Activated effector memory CD4-positive, alpha-beta T cell treated with anti-CD3 and anti-CD28 coated beads, Interleukin-2, amount 50 U/mL, for 16 hours (primary cell): ENCODE data around the gene CCDC187.

ENCODE experiments used
- DNase-seq: peaks from one replicate; pipeline ENCODE4 v3.0.0-alpha.2; 2020

The CCDC187 gene

GRCh38 chr9:136251264-136252115, 52.4 kb downstream of the CCDC187 start:
- DNase-seq = no peak

DNA sequence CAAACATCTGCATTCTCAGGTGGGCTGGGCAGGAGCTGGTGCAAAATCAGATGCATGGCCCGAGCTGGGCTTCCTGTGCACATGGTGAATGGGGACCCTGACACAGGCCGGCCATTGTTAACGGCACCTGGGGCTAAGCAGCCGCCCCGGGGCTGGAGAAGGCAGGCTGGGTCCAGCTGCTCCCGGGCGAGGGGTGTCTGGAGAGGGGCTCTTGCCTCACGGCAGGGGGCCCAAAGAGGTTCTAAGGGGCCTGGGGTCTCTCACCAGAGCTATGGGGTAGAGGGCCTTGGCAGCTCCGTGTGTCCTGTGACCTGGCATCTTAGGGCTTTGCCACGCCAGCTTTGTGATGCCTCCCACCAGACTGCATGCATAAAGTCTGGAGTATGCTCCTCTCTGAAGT, 53.2 kb downstream of the CCDC187 start:
- no peak for DNase-seq

GRCh38 chr9:136249877-136250559, 53.9 kb downstream of the CCDC187 start:
- no peak for DNase-seq

DNA sequence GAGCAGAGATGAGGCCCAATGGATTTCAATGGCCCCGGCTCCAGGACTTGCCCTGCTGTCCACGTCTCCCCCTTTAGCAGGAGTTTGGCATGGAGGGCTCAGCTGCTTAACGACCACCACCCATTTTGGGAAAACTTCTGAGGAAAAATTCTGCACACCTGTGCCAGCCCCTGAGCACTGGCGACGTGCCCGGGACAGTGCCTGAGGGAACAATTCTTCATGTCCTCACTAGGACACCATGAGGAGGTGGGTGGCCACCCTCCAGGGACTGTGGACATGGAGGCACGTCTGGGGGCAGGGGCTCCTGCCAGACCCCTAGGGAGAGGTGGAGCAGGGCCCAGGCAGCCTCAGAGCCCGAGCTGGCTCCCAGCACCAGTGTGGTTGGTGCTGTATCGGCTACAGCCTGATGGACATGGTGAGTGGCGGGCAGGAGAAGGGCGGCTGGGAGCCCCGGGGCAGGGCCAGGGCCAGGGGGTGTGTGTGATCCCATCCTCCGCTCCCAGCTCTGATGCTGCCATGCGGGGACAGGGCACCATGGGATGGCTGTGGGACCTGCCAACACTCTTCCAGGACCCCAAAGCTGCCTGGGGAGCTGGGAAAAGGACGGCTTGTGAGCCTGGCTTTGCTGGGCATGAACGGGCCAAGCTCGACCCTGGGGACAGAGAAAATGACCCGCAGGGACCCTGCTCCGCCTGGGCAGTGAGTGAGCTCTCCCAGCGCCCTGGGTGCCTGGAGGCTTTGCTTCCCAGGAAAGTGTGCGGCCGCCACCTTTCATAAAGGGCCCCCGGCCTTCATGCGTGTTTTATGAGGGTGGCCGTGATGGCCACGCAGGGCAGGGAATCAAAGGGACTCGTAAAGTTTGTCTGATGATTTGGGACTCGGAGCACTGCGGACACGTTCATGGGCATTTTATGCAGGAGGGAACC, 54.7 kb downstream of the CCDC187 start:
- DNase-seq = no peak

DNA sequence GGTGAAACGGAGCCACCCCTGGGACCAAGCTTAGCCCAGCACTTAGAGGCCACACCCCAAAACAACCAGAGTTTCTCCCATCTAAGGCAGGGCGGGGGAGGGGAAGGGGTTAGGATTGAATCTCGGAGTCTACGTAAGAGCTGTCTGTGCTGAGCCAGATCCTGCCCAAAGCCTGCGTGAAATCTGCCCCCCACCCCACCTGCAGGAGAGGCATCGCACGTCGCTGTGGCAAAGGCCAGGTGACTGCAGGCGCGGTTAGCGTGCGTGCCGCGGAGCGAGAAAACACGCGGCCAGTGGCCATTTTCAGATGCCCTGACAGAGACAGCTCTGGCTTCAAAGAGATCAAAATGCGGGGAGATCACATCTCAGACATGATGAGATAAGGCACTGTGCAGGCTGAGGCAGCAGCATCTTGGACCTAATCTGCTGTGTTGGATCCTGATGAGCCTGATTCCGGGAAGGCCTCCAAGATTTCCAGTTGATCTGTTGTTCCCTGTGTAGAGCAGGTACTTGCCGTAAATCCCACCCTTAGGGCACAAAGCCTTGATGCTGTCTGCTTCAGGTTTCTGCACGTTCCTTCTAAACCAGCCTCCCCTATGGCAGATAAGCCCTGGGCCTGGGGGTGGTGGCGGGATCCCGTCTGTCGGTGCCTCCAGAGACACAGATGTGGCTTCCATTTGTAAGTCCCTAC, 55.8 kb downstream of the CCDC187 start:
- DNase-seq = no peak

- no peak for DNase-seq
Observed at GRCh38 chr9:136247551-136247916, 56.4 kb downstream of the CCDC187 start.

- DNase-seq = no peak
Observed at GRCh38 chr9:136246849-136247550, 56.9 kb downstream of the CCDC187 start.

DNA sequence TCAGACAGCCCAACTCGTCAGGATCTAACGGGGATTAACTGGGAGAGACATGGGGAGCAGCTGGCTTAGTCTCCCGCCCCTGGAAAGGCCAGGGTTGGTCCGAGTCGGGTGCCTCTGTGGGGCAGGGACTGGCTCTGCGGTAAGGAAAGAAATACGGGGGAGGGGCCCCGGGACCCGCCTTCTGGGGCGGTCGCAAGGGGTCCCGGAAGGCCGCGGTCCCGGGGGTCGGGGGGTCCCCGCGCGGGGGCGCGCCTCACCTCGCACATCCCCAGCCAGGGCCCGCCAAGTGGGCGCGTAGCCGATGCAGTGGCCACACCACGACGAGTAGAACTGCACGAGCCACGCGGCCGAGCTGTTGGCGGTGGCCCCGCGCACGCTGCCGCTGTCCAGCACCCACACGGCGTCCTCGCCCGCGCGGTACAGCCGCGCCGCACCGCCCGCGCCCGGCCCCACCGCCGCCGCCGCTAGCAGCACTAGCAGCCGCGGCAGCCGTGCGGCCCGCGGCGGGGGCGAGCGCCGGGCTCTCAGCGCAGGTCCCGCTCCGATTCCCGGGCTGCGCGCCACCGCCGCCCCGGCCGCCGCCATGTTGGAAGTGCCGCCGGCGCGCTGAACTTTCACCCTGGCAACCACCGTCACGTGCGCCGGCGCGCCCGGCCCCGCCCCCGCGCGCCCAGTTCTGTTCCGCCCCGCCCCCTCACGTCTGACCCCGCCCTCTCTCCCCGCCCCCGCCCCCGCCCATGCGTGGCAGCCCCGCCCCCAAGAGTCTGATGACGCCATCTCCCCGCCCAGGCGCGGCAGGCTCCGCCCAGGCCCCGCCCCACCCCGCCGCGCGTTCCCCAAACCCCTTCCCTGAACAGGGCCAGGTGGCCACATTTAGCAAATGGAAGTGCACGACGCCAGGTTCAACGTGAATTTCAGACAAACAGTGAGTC, 58.4 kb downstream of the CCDC187 start, which contains the start of gene QSOX2:
Gene QSOX2 (minus strand): TSS at position 594 of the 932 bp plus-strand sequence. CDS start 9 bp downstream, at position 585.
- peak; percentile 94 for DNase-seq

DNA sequence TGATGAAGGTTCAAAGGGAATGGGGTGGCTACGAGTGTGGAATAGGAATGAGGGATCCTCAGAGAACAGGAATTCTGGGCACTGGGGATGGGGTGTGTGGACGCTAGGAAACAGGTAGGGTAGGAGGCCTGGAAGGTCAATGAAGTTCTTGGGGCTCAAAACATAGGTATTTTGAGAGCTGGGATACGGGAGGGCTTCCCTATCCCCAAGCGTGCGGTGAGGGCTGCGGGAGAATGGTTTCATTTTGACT, 59.0 kb downstream of the CCDC187 start:
- no peak for DNase-seq

DNA sequence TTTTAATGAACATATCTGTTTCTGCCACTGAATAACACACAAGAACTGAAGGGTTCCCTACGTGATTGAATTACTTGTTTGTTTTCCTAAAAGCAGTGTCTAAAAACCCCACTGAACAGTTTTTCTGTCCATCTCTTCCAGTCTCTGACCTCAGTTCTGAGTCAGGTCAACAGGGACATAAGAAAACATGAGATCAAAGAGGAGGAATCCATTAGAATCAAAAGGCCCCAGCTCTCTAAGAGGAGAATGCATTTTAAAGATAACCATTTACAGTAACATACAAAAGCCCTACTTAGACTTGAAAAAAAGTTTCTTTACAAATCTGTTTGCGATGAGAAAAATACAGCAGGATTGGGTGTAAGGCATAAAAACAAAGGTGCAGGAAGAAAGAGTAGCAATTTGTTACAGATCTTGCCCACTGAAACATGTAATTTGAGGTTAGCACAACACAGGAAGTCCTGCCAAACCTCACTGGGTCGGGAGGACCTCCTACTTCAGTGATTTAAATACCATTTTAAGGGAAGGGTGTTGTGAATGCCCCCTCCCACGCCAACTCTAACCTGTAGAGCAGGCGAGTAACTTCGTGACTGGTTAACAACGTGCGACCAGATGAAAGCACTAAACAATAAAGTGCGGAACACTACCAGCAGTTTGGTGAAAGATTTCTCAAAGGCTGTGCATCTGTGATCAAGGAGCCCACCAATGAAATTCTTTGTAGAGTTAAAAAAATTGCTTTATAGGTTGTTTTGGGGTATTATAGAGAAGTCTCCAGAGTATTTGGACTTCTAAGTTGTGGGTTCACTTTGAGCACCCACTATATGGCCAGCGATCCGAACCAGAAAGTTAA, 59.5 kb downstream of the CCDC187 start:
- peak; percentile 82 for DNase-seq

DNA sequence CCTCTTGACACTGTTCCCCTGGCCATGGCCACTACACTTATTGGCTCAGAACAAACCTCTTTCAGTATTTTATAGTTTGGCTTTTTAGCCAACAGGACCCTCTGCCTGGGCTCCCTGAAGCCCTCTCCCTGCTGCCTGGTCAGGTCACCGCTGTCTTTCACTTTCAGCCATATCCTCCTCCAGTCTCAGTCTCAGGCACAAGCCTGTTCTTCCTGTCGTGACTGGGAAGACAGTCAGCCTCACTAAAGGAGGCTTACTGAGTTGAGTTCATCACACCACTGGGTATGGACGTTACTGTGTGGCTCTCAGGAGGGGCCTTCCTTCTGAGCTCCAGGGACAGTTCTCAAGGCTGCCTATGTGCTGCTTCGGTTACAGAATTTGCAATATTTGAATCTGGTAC, 60.3 kb downstream of the CCDC187 start:
- no peak for DNase-seq

DNA sequence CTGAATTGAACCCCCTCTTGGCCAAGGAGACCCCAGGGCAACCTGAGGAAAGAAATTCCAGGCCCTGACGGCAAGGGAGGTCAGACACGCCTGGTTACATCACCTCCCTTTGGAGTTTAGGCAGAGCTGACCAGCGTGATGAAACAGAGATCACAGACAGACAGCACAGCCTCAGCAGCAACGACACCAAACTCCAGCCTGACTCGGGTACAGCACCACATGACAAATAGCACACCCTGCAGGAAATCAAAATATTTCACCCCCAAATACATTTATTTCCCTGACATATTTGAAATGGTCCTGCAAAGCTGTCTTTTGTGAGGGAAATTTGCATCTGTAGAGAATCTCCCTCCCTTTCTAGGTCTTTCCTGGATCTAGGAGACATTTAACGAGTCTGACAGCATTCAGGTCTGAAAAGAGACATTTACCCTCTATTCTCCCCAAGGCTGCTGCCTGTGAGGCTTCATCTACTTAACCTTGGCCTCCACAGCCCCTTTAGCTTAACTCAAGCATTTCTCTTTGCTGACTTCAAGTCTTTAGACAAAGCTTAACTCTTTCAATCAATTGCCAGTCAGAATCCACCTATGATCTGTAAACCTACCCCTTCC, 60.9 kb downstream of the CCDC187 start:
- DNase-seq = no peak

DNA sequence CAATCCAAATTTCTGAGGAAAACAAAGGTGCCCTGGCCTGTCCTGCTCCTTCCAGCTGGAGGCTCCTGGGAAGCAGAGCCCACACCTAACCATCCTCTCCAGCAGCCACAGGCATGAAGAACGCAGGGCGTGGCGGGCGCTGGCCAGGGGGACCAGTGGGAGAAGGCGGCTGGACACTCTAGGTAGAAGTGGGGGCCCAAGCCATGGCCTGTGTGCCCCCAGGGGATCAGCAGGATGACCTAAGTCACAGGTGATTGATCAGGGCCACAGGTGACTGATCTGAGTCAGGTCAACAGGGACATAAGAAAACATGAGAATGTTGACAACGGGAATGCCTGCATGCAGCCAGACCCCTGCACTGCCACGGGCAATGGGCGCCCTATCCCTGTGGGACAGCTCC, 61.6 kb downstream of the CCDC187 start:
- DNase-seq = no peak

DNA sequence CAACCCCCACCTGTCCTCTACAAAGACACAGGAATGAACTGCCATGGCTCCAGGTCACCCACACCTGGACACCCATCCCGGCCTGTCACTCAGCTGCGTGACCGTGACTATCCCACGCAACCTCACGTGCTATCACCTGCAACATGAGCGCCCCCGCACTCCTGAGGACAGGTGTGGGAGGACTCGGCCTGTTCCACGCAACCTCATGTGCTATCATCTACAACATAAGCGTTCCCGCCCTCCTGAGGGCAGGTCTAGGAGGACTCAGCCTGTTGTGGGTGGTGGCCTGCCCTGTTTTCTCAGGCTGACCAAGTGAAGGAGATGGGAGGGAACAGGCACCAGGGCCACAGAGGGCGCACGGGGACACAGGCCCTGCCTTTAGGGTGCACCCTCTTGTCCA, 62.4 kb downstream of the CCDC187 start:
- DNase-seq = no peak

DNA sequence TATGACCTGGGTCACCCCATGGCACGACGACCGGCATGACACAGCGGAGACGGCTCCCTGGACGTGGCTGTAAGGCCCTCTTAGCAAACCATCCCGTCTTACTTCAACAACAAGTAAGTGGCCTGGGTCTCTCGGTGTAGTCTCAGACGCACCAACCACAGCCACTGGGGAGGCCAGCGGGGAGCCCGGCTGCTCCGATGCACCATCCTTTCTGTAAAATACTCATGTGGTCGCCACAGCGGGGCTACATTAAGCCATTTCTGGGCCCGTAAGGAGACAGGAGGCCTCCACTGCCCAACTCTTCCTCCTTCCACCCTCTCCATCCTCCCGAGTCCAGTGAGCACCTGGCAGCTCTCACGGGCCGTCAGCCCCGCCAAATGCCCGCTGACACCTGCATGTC, 63.0 kb downstream of the CCDC187 start:
- no peak for DNase-seq

GRCh38 chr9:136239983-136240330, 63.9 kb downstream of the CCDC187 start:
- no peak for DNase-seq

- no peak for DNase-seq
Observed at GRCh38 chr9:136239135-136239982, 64.5 kb downstream of the CCDC187 start.

DNA sequence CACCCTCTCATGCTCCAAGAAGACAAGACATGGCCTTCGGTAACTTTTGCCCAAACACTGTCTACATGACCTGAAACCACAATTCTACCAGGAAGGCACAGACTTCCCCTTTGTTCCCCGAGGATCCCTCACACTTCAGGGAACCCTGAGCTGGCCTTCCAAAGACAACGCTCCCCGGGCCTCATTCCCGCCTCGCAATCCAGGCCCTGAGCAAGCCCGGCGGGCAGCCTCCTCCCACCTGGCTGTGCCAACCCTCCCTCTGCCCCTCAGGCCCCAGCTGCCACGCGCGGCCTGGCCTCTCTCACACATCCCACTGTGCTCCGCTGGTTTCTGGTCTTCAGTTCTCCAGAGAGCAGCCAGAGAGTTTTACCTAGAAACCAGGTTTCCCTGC, 65.6 kb downstream of the CCDC187 start:
- no peak for DNase-seq
